HG03378 (cell line): ENCODE measurements around the gene PPTC7.
"Not testable (repeated sequence)": the region's sequence is repeated elsewhere in the genome, so short reads cannot be mapped to it uniquely, and the experiment has no call there.

ENCODE experiments used
- ATAC-seq: cut with Tn5 transposase; IDR thresholded peaks from one replicate; pipeline ENCODE4 v1.9.1; 2021; ENCODE audit warnings: mild to moderate bottlenecking, moderate library complexity; ENCODE audit not compliant: unreplicated experiment

Gene PPTC7

DNA sequence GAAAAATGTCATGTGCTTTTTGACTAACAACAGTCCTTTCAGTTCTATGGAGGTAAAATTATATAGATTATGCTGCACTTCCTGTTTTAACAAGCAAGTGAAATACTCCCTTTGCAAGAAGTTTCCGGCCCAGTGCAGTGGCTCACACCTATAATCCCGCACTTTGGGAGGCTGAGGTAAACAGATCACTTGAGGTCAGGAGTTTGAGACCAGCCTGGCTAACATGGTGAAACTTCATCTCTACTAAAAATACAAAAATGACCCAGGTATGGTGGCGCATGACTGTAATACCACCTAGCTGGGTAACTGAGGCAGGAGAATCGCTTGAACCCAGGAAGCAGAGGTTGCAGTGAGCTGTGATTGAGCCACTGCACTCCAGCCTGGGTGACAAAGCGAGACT, 20.7 kb downstream of the PPTC7 start:
- peak; percentile 47 for ATAC-seq

DNA sequence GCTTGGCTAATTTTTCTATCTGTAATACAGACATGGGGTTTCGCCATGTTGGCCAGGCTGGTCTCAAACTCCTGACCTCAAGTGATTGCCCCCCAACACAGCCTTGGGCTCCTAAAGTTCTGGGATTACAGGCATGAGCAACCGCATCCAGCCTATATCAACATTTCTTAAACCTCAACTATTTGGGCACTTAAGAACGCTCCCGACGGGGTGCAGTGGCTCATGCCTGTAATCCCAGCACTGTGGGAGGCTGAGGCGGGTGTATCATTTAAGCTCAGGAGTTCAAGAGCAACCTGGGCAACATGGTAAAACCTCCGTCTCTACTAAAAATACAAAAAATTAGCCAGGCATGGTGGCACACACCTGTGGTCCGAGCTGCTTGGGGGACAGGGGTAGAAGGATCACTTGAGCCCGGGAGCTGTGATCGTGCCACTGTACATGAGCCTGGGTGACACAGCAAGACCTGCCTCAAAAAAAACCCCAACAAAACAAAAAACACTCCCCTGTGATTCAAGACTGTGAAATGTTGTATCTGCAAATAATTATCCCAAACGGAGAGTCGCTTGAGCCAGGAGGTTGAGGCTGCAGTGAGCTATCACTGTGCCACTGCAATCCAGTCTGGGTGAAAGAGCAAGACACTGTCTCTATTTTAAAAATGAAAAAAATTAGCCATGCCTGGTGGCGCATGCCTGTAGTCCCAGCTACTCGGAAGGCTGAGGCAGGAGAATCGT, 21.5 kb downstream of the PPTC7 start:
- no peak for ATAC-seq

DNA sequence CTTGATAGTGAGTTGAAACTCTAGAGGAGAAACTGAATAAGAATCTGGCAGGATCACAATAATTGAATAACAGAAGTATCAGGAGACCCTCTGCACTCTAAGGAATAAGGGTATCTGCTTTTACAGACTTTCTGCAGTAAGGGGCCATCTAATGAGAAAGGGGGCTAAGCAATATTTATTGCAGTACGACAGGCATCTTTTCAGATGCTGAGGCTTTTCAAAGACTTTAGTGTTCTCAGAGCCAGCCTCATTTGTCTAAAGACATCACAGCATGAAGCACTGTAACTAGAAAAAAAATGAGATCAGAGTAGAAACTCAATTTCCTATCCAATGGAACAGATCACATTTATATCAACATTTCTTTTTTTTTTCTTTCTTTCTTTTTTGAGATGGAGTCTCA, 22.2 kb downstream of the PPTC7 start:
- ATAC-seq = no peak

DNA sequence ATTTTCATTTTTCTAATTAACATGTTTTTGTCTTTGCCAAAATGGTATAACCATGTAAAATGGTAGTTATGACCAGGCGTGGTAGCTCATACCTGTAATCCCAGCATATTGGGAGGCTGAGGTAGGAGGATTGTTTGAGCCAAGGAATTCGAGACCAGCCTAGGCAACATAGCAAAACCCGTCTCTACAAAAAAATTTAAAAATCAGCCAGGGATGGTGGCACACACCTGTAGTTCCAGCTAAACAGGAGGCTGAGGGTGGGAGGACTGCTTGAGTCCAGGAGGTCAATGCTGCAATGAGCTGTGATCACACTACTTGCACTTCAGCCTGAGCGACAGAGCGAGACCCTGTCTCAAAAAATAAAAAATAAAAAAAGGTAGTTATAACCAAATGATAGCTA, 23.1 kb downstream of the PPTC7 start:
- ATAC-seq = no peak

DNA sequence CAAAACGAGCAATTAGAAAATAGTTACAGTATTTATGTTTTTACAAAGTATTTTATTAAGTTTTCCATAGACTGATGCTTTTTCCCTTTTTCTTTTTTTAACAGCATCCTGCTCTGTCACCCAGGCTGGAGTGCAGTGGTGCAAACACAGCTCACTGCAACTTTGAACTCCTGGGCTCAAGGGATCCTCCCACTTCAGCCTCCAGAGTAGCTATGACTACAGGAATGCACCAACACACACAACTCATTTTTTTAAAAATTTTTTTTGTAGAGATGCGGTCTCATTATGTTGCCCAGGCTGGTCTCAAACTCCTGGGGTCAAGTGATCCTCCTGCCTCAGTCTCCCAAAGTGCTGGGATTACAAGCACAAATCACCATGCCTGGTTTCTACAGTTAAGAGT, 24.2 kb downstream of the PPTC7 start:
- not testable (repeated sequence) for ATAC-seq

DNA sequence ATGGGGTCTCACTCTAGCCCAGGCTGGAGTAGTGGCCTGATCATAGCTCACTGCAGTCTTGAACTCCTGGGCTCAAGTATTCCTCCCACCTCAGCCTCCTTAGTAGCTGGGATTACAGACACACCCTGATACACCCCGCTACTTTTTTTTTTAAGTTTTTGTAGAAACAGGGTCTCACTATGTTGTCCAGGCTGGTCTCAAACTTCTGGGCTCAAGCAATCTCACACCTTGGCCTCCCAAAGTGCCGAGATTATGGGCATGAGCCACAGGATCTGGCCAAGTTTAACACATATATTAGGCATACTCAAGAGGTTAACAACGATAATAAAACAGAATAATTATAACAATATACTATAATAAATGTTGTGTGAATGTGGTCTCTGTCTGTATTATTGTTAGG, 25.8 kb downstream of the PPTC7 start:
- ATAC-seq = no peak

DNA sequence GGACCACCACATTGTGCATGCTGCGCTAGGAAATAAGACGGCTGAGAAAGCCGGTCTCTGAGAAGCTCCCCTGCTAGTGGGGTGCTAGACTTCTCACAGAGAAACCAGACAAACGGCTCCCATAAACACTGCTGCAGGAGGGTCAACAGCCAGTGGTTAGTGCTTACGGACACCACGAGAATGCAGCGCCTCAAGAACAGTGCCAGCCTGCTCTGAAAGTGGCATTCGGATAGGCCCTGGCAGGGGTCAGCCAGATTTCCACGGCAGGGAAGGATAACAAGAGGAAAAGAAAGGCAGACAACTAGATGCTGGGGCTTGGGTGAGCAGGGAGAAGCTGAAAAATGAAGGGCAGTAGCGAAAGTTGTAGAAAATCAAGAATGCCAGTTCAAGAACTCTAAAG, 26.4 kb downstream of the PPTC7 start:
- ATAC-seq = no peak

DNA sequence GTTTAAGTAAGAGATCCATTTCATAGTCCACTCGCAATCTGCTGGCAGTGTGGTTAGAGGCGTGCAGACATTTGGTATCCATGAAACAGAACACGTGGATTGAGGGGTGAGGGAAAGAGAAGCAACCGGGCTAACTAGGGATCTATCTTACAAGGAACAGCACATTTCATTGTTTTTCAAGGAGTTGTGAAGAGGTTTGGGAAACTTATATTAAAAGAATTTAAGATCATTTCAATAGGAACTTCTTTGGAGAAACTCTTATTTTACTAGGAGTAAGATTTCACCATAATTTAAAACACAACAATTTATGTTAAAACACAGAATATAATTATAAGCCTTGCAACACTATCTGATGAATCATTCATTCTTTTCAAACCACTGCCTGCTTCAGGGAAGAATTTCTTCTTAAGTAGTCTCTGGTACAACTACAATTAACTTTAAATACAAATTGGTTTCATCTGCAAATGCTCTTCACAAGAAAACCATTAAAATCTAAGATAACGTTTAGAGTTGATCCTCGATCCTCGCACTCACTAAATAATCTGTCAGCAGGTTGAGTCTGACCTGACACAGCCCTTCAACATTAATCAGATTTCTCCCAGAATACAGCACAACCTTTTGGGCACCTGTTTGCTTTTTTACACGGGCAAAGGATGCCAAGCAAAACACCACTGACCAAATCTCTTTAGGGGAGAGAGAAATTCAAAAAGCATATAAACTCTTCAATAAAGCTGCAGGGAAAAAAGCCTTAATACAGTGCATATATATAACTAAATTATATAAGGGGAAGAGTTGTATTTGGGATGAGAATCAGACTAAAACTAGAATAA, 27.3 kb downstream of the PPTC7 start:
- no peak for ATAC-seq

DNA sequence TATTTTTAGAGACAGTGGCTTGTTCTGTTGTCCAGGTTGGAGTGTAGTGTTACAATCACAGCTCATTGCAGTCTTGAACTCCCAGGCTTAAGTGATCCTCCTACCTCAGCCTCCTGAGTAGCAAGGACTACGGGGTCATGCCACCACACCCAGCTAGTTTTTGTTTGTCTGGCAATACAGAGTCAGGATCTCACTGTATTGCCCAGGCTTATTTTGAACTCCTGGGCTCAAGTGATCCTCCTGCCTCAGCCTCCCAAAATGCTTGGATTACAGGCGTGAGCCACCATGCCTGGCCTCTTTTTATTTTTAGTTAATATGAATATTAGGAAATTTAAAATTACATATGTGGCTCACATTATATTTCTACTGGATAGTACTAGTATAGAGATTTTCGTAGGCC, 28.9 kb downstream of the PPTC7 start:
- ATAC-seq = no peak

DNA sequence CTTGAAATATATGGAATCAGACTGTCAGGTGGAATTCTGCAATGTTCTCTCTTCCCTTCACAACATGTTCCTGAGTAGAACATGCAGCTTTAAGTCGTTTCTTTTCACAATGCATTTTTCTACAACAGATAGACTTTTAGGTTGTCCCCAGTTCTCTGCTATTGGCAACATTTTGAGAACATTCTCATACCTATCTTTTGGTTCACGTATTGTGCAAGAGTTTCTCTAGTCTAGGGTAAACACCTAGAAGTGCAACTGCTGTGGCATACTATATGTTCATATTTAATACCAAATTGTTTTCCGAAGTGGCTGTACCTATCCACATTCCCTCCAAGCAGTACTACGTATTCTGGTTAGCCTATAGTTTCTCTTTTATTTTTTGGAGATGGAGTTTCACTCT, 32.1 kb downstream of the PPTC7 start:
- ATAC-seq = no peak

DNA sequence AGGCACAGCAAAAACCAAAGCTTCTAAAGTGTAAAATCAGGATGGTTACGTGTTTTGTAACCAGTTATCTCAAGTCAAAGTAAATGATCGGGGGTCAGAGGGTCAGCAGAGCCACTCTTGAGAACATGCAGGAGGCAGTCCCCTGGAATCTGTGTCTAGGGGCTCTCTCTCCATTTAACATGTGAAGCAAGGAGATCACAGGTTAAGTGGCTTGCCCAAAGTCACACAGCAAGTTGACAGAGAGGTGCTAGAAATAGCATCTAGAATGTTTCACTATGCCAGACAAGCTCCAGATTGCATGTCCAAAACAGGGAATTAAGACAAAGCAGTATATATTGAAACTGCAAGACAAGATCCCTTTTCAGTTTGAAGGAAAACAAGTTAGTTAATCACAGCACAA, 33.4 kb downstream of the PPTC7 start:
- ATAC-seq = no peak

DNA sequence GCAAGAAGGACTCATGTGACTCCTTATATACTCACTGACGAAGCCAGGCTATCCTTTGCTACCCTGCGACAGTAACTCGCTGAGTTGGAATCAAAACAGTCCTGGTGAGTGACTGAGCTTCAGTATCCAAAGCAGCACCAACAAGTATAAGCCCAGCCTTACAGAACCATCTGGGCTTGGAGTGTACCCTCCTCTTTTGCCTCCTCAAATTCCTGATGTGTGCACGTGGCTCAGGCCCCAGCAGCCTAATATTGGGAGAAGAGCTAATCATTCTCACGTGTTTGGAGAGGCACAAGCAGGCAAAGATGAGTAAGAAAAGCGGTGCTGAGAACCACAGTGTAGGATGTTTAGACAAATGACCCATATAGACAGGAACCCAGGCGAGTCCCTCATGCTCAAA, 34.4 kb downstream of the PPTC7 start:
- no peak for ATAC-seq

DNA sequence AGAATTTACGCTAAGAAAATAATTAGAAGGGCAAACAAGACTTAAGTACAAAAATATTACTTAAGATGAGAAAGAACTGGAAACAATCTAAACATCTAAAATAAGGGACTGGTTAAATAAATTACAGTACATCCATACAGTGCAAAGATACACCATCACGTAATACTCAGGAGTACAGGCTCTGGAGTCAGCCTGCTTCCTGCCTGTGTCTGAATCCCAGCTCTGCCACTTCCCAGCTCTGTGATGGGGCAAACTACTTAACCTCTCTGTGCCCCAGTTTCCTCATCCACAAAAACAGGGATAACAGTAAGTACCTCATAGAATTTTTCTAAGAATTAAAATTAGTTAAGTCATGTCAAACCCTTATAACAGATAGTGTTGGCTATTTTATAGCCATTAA, 36.0 kb downstream of the PPTC7 start:
- no peak for ATAC-seq

DNA sequence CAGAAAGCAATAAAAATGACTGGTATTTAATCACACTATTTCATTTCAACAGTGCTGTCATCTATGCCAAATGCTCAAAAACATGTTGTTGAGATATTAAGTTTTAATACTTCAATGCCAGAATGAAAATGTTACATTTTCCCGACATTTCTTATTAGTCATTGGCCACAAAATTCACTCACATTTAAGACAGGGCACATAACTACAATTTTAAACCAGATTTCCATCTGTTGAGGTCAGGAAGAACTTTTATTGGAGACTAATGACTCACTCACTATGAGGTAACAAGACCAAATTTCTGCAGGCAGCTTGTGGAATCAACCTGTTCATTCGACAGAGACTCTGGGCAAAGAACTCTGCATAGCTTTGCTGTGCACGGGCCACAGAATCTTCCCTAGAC, 36.8 kb downstream of the PPTC7 start:
- ATAC-seq = no peak

DNA sequence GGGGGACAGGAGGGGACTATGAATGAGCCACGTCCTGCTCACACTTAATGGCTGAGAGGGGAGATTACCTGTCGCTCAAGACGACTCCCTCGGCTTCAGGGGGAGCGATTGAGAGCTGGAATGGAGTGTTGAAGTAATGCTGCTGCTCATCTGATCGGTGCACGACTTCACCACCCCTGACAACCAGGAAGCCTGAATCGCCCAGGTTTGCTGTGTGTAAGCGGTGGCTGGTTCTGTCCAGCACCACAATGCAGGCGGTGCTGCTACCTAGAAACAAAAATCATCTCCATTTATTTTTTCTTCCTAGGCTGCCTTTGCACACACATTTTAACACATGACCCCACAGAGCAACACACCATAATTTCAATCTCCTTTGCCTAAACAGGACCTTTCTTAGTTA, 37.3 kb downstream of the PPTC7 start:
- no peak for ATAC-seq

DNA sequence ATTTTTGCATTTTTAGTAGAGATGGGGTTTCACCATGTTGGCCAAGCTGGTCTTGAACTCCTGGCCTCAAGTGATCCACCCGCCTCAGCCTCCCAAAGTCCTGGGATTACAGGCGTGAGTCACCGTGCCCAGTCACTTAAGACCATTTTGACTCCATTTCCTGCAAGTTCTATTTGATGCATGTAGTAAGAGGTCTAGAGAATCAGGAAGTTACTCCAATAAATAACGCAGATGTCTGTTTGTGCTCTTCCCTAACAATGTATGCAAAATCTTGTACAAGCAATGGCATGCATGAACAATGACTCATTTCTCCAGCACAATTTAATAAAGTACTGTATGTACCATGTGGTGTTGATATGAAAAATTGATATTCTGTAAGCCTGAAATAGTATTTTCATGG, 37.9 kb downstream of the PPTC7 start:
- ATAC-seq = not testable (repeated sequence)

DNA sequence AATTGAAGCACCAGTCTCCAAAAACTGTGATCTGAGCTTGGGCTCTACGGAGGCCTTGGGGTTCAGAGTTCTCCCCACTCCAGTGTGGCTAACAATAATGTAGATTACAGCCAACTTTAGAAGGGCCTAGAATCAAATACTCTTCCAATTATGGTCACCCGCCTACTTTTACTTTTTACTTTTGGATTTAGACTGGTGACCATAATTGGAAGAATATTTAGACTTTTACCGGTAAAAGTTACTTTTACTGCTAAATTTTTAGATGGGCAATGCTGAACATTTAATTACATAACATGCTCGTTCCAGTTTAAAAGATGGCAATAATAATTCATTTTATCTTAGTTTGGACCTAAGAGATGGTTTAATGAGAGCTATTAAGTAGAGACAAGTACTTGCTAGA, 39.2 kb downstream of the PPTC7 start:
- no peak for ATAC-seq

DNA sequence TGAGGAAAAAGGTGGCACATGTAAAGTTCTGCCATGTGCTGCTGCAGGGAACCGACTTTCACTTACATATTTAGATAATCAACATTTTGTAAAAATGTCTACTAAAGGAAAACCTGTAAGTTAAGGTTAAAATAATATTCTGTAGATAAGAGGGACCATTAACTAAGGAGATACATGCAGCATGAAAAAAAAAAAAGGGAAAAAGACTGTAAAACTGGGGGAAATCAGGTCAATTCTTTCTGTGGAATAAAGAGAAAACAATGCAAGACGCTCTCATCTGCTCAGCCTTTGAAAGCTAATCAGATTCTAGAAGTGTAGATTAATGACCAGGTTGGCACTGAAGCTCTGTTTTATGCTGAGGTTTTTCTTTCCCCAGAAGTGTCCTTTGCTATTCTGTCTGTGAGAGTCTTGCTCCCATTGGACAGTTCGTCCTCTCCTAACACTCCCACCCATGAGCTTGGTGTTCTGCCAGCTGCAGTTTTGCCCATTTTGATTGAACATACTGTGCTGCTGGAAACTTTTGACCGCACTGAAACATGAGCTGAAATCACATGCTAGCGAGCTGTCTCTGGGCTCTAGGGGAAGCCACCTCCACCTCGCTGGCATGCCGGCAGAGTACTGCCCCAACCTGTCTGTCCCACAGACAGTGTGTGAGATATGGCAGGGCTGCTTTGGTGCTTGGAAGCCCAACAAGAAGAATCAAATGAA, 39.7 kb downstream of the PPTC7 start:
- no peak for ATAC-seq

DNA sequence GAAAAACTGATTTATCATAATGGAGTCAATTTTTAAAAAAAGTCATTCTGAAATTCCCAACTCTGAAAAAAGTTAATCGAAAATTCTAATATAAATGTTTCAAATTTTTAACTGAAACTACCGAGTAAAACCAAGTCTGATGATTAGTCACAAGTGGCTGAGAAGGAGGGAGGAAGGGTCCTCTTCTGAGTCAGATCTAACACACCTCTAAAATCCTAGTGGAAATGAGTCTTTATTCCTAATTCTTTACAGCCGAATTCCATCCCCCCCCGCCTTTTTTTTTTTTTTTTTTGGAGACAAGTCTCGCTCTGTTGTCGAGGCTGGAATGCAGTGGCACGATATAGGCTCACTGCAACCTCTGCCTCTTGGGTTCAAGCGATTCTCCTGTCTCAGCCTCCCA, 43.1 kb downstream of the PPTC7 start:
- no peak for ATAC-seq

DNA sequence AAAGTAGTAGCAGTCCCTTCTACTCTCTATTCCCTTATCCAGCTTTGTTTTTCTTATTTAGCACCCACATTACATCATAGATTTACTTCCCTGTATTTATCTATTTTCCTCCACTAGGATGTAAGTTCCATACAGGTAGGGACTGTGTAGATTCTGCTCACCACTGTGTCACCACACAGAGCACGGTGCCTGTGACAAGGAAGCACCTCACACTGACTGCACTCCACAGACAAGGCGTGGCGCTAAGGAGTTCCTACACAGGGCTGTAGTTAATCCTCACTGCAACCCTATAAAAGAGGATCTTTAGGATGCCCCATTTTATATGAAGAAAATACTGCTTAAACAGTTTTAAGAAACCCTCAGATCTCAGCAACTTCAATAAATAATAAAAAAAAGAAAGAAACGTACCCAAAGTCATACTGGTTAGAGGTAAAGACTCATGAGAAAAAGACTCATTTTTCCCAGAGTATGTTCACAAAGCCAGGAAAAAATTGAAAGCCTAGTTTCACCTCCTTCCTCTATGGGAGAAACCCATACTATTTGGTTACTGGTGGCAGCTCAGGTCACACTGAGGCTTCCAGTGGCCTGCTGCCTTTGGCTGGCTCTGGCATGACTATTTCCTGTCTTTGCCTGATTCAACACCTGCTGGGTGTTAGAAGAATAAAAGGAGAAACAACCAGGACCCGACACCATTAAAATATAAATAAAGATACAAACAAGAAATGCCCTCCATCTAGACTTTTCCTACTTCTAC, 44.1 kb downstream of the PPTC7 start:
- ATAC-seq = no peak
